SK-N-SH treated with all-trans-retinoic acid at 6 μM for 48 hours (cell line): ENCODE results near the gene RAVER2.

Experiments
- ATAC-seq: fragments of 200-7000 bp; cut with Tn5 transposase; 3 replicates; pipeline ENCODE4 v1.9.1; 2020; ENCODE audit warnings: mild to moderate bottlenecking, moderate library complexity
- ARNTL ChIP-seq: fragments of 450-650 bp; formaldehyde crosslinking; IDR thresholded peaks from 2 replicates; pipeline ENCODE4 v1.5.0; 2020; ENCODE audit warnings: low read depth, mild to moderate bottlenecking, moderate library complexity, borderline replicate concordance
- BACH2 ChIP-seq: fragments of 250-450 bp; sonication (Bioruptor Pico); IDR thresholded peaks from 2 replicates; pipeline ENCODE4 v1.9.0; 2021; ENCODE audit warnings: mild to moderate bottlenecking, borderline replicate concordance
- CREB5 ChIP-seq: fragments of 250-450 bp; sonication (Bioruptor Pico); IDR thresholded peaks from 2 replicates; pipeline ENCODE4 v1.5.1; 2020; ENCODE audit warnings: low read depth, mild to moderate bottlenecking, moderate library complexity
- CSDC2 ChIP-seq: fragments of 250-450 bp; sonication (Bioruptor Pico); IDR thresholded peaks from 2 replicates; pipeline ENCODE4 v1.5.0; 2020; ENCODE audit warnings: mild to moderate bottlenecking, moderate library complexity
- CSRNP3 ChIP-seq: fragments of 250-450 bp; sonication (Bioruptor Pico); IDR thresholded peaks from 2 replicates; pipeline ENCODE4 v1.5.1; 2021; ENCODE audit warnings: mild to moderate bottlenecking, moderate library complexity
- ESRRG ChIP-seq: fragments of 250-450 bp; sonication (Bioruptor Pico); IDR thresholded peaks from 2 replicates; pipeline ENCODE4 v1.6.1; 2021; ENCODE audit warnings: mild to moderate bottlenecking
- GLIS3 ChIP-seq: fragments of 250-450 bp; sonication (Bioruptor Pico); IDR thresholded peaks from 2 replicates; pipeline ENCODE4 v1.5.0; 2020; ENCODE audit warnings: mild to moderate bottlenecking, moderate library complexity
- ISL1 ChIP-seq: fragments of 250-450 bp; sonication (Bioruptor Pico); IDR thresholded peaks from 2 replicates; pipeline ENCODE4 v2.1.2; 2022; ENCODE audit warnings: mild to moderate bottlenecking, moderate library complexity
- OSR1 ChIP-seq: fragments of 250-450 bp; sonication (Bioruptor Pico); IDR thresholded peaks from 2 replicates; pipeline ENCODE4 v1.8.0; 2022; ENCODE audit warnings: moderate library complexity, mild to moderate bottlenecking, inconsistent platforms
- PPARA ChIP-seq: fragments of 250-450 bp; sonication (Bioruptor Pico); IDR thresholded peaks from 2 replicates; pipeline ENCODE4 v1.5.0; 2020; ENCODE audit warnings: mild to moderate bottlenecking, borderline replicate concordance
- RARB ChIP-seq: fragments of 250-450 bp; sonication (Bioruptor Pico); IDR thresholded peaks from 2 replicates; pipeline ENCODE4 v1.8.0; 2021; ENCODE audit warnings: mild to moderate bottlenecking, moderate library complexity
- SNAI2 ChIP-seq: fragments of 250-450 bp; sonication (Bioruptor Pico); IDR thresholded peaks from 2 replicates; pipeline ENCODE4 v1.5.0; 2020; ENCODE audit warnings: mild to moderate bottlenecking, moderate library complexity
- TCF4 ChIP-seq: fragments of 250-450 bp; sonication (Bioruptor Pico); IDR thresholded peaks from 2 replicates; pipeline ENCODE4 v1.8.0; 2021; ENCODE audit warnings: mild to moderate bottlenecking, moderate library complexity, borderline replicate concordance
- TOX ChIP-seq: fragments of 250-450 bp; sonication (Bioruptor Pico); IDR thresholded peaks from 2 replicates; pipeline ENCODE4 v1.8.0; 2021; ENCODE audit warnings: mild to moderate bottlenecking, moderate library complexity, borderline replicate concordance
- TSHZ2 ChIP-seq: fragments of 250-450 bp; sonication (Bioruptor Pico); IDR thresholded peaks from 2 replicates; pipeline ENCODE4 v1.5.0; 2020; ENCODE audit warnings: mild to moderate bottlenecking, moderate library complexity
- ZC3H10 ChIP-seq: fragments of 250-450 bp; sonication (Bioruptor Pico); IDR thresholded peaks from 2 replicates; pipeline ENCODE4 v1.5.1; 2021; ENCODE audit warnings: mild to moderate bottlenecking, moderate library complexity
- ZFP3 ChIP-seq: fragments of 250-450 bp; sonication (Bioruptor Pico); IDR thresholded peaks from 2 replicates; pipeline ENCODE4 v1.5.0; 2020; ENCODE audit warnings: mild to moderate bottlenecking, moderate library complexity
- ZFP30 ChIP-seq: fragments of 450-650 bp; formaldehyde crosslinking; IDR thresholded peaks from 2 replicates; pipeline ENCODE4 v1.5.0; 2022; ENCODE audit warnings: mild to moderate bottlenecking, moderate library complexity
- ZNF565 ChIP-seq: fragments of 450-650 bp; formaldehyde crosslinking; conservative IDR thresholded peaks from 2 replicates; pipeline ENCODE4 v1.5.0; 2020; ENCODE audit warnings: low read depth, mild to moderate bottlenecking, moderate library complexity
- ZNF70 ChIP-seq: fragments of 450-650 bp; formaldehyde crosslinking; IDR thresholded peaks from 2 replicates; pipeline ENCODE4 v1.5.0; 2020; ENCODE audit warnings: mild to moderate bottlenecking, moderate library complexity
- ZNF8 ChIP-seq: fragments of 450-650 bp; formaldehyde crosslinking; IDR thresholded peaks from 2 replicates; pipeline ENCODE4 v1.5.0; 2020; ENCODE audit warnings: mild to moderate bottlenecking, moderate library complexity
- TF ChIP-seq, protein P1 (sequence below): fragments of 250-450 bp; sonication (Bioruptor Pico); IDR thresholded peaks from 2 replicates; pipeline ENCODE4 v1.8.0; 2020; ENCODE audit warnings: mild to moderate bottlenecking, moderate library complexity, borderline replicate concordance
- TF ChIP-seq, protein P2 (sequence below): fragments of 250-450 bp; sonication (Bioruptor Pico); IDR thresholded peaks from 2 replicates; pipeline ENCODE4 v1.8.0; 2021; ENCODE audit warnings: low read depth, mild to moderate bottlenecking, moderate library complexity, borderline replicate concordance

Gene RAVER2

DNA sequence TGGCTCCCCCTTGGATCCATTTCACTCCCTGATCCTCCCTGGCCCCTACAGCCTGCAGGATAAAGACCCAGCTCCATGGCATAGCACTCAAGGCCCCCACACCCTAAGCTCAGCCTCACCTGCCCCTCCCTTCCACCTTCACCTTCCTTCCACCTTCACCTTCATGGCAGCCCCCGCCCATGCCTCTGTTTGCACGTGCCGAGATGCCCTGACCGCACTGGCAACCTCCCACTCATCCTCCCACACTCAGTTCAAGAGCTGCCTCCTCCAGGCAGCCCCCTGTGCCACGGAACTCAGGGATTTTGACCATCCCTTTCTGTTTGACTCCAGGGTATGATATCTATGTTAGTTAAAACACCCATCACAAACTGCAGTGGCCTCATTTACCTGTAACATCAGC is 109.8 kb downstream of the RAVER2 start (continued):
- TF ChIP-seq CREB5 (CRISPR knock-in tag) (no peak), CSRNP3 (CRISPR knock-in tag) (no peak), ZNF565 (CRISPR knock-in tag) (no peak)
- TF ChIP-seq, protein P1, sequence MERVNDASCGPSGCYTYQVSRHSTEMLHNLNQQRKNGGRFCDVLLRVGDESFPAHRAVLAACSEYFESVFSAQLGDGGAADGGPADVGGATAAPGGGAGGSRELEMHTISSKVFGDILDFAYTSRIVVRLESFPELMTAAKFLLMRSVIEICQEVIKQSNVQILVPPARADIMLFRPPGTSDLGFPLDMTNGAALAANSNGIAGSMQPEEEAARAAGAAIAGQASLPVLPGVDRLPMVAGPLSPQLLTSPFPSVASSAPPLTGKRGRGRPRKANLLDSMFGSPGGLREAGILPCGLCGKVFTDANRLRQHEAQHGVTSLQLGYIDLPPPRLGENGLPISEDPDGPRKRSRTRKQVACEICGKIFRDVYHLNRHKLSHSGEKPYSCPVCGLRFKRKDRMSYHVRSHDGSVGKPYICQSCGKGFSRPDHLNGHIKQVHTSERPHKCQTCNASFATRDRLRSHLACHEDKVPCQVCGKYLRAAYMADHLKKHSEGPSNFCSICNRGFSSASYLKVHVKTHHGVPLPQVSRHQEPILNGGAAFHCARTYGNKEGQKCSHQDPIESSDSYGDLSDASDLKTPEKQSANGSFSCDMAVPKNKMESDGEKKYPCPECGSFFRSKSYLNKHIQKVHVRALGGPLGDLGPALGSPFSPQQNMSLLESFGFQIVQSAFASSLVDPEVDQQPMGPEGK (CRISPR knock-in tag): no peak

- ATAC-seq: no peak
- TF ChIP-seq ZNF70: no peak
- TF ChIP-seq SNAI2 (CRISPR knock-in tag): no peak
- TF ChIP-seq RARB (CRISPR knock-in tag): no peak
- TF ChIP-seq TOX (CRISPR knock-in tag): no peak
- TF ChIP-seq, protein P1 (CRISPR knock-in tag): no peak
- no peak for TF ChIP-seq CREB5 (CRISPR knock-in tag)
- TF ChIP-seq ISL1 (CRISPR knock-in tag): no peak
- TF ChIP-seq ZC3H10 (CRISPR knock-in tag): no peak
- TF ChIP-seq PPARA (CRISPR knock-in tag): no peak
- TF ChIP-seq CSRNP3 (CRISPR knock-in tag): no peak
- TF ChIP-seq ZNF8 (CRISPR knock-in tag): no peak
- no peak for TF ChIP-seq ZFP30 (CRISPR knock-in tag)
- TF ChIP-seq, protein P2, sequence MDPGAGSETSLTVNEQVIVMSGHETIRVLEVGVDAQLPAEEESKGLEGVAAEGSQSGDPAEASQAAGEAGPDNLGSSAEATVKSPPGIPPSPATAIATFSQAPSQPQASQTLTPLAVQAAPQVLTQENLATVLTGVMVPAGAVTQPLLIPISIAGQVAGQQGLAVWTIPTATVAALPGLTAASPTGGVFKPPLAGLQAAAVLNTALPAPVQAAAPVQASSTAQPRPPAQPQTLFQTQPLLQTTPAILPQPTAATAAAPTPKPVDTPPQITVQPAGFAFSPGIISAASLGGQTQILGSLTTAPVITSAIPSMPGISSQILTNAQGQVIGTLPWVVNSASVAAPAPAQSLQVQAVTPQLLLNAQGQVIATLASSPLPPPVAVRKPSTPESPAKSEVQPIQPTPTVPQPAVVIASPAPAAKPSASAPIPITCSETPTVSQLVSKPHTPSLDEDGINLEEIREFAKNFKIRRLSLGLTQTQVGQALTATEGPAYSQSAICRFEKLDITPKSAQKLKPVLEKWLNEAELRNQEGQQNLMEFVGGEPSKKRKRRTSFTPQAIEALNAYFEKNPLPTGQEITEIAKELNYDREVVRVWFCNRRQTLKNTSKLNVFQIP (CRISPR knock-in tag): no peak
- TF ChIP-seq ARNTL (CRISPR knock-in tag): no peak
- TF ChIP-seq GLIS3: no peak
- TF ChIP-seq BACH2 (CRISPR knock-in tag): no peak
Measured at GRCh38 chr1:64855557-64855956, 110.7 kb downstream of the RAVER2 start.

- no peak for ATAC-seq
- TF ChIP-seq OSR1 (CRISPR knock-in tag): no peak
- TF ChIP-seq TSHZ2 (CRISPR knock-in tag): no peak
- TF ChIP-seq PPARA (CRISPR knock-in tag): no peak
- no peak for TF ChIP-seq ARNTL (CRISPR knock-in tag)
- no peak for TF ChIP-seq ZNF565 (CRISPR knock-in tag)
- no peak for TF ChIP-seq TOX (CRISPR knock-in tag)
- no peak for TF ChIP-seq CSDC2 (CRISPR knock-in tag)
- no peak for TF ChIP-seq RARB (CRISPR knock-in tag)
- TF ChIP-seq TCF4: no peak
- TF ChIP-seq ESRRG: no peak
- no peak for TF ChIP-seq ZFP3 (CRISPR knock-in tag)
- TF ChIP-seq ZC3H10 (CRISPR knock-in tag): no peak
Measured at GRCh38 chr1:64856553-64856952, 111.7 kb downstream of the RAVER2 start.
